SU-DHL-6 (cell line): ENCODE results near the gene GGPS1.
"Not testable (repeated sequence)": the region's sequence is repeated elsewhere in the genome, so short reads cannot be mapped to it uniquely, and the experiment has no call there.

ENCODE experiments used
- H2AFZ ChIP-seq: fragments of 200-600 bp; sonication (generic); 2 replicates; pipeline ENCODE4 v1.6.1; 2014; ENCODE audit warnings: low read depth, mild to moderate bottlenecking, moderate library complexity, mixed read lengths, antibody characterized with exemption, low read length; ENCODE audit not compliant: severe bottlenecking
- H3F3A ChIP-seq: fragments of 200-600 bp; shearing (Covaris generic); 2 replicates; pipeline ENCODE4 v1.6.0; 2016; ENCODE audit warnings: antibody characterized with exemption, mild to moderate bottlenecking; ENCODE audit not compliant: insufficient read depth
- H3K27ac ChIP-seq: fragments of 200-600 bp; sonication (generic); 2 replicates; pipeline ENCODE4 v1.5.1; 2016; ENCODE audit warnings: low read depth, mild to moderate bottlenecking, low read length, moderate library complexity, mixed read lengths
- H3K27me3 ChIP-seq: fragments of 200-600 bp; sonication (generic), shearing (Covaris generic); 2 replicates; pipeline ENCODE4 v1.6.0; 2014; ENCODE audit warnings: mild to moderate bottlenecking, low read length
- H3K36me3 ChIP-seq: fragments of 200-600 bp; sonication (generic); 2 replicates; pipeline ENCODE4 v1.6.1; 2014; ENCODE audit warnings: mild to moderate bottlenecking, low read length, mixed read lengths
- H3K4me2 ChIP-seq: fragments of 300-600, 200-600 bp; shearing (Covaris generic), sonication (generic); 2 replicates; pipeline ENCODE4 v1.6.0; 2014; ENCODE audit warnings: low read length, low read depth, mild to moderate bottlenecking; ENCODE audit not compliant: poor library complexity, severe bottlenecking
- H3K4me3 ChIP-seq: fragments of 200-600 bp; sonication (generic); 2 replicates; pipeline ENCODE4 v1.5.1; 2014; ENCODE audit warnings: antibody characterized with exemption, low read length, mild to moderate bottlenecking, mixed read lengths; ENCODE audit not compliant: insufficient read depth, poor library complexity, severe bottlenecking
- H3K79me2 ChIP-seq: fragments of 200-600 bp; sonication (generic); 2 replicates; pipeline ENCODE4 v1.6.1; 2014; ENCODE audit warnings: mild to moderate bottlenecking, low read length, moderate library complexity; ENCODE audit not compliant: insufficient read depth
- H3K9ac ChIP-seq: fragments of 200-600 bp; sonication (generic); 2 replicates; pipeline ENCODE4 v1.7.0; 2014; ENCODE audit warnings: mild to moderate bottlenecking, low read length
- H3K9me2 ChIP-seq: fragments of 200-600 bp; sonication (generic); replicated peaks from 2 replicates; pipeline ENCODE4 v1.6.1; 2014; ENCODE audit warnings: low read length; ENCODE audit not compliant: insufficient read depth
- H3K9me3 ChIP-seq: fragments of 200-600 bp; sonication (generic); 2 replicates; pipeline ENCODE4 v1.6.1; 2014; ENCODE audit warnings: low read length, mixed read lengths; ENCODE audit not compliant: insufficient read depth
- H4K20me1 ChIP-seq: fragments of 200-600 bp; sonication (generic); 2 replicates; pipeline ENCODE4 v1.6.1; 2014; ENCODE audit warnings: low read depth, mild to moderate bottlenecking, antibody characterized with exemption, low read length, moderate library complexity, mixed read lengths
- EZH2phosphoT487 ChIP-seq: fragments of 200-600 bp; sonication (generic), shearing (Covaris generic); conservative IDR thresholded peaks from 2 replicates; pipeline ENCODE4 v1.6.1; 2018; ENCODE audit warnings: mild to moderate bottlenecking, antibody characterized with exemption, low read length, moderate library complexity, mixed read lengths
- TF ChIP-seq, protein P1 (sequence below): fragments of 200-600 bp; sonication (generic); IDR thresholded peaks from one replicate; pipeline ENCODE4 v1.5.1; 2017; ENCODE audit warnings: antibody characterized with exemption, mild to moderate bottlenecking, low read length, moderate library complexity; ENCODE audit not compliant: insufficient read depth, poor library complexity, severe bottlenecking

The GGPS1 gene

DNA sequence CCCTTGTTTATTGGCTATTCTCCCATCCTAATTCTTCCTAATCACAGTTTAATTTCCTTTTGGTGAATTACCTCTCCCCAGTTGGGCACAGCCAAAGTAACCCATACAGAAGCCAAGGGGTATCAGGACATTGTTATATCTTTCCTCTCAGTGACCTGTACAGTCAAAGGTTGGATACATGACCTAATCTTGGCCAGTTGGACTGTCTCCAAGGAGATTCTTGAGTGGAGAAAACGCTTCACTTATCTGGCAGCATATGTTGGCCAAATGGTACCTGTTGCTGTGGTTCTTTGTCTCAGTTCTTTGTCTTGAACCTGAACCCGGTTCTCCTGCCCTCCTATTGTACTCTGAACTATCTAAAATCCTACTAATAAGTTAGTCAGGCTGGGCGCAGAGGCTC, 23.5 kb downstream of the GGPS1 start:
- no peaks in the 10 kb centered on the region for H3K79me2 ChIP-seq
- no peak overlapping the region for H2AFZ ChIP-seq
- no peak overlapping the region for H3K4me3 ChIP-seq
- H3K4me2 ChIP-seq, result no peak overlapping the region
- TF ChIP-seq, protein P1, sequence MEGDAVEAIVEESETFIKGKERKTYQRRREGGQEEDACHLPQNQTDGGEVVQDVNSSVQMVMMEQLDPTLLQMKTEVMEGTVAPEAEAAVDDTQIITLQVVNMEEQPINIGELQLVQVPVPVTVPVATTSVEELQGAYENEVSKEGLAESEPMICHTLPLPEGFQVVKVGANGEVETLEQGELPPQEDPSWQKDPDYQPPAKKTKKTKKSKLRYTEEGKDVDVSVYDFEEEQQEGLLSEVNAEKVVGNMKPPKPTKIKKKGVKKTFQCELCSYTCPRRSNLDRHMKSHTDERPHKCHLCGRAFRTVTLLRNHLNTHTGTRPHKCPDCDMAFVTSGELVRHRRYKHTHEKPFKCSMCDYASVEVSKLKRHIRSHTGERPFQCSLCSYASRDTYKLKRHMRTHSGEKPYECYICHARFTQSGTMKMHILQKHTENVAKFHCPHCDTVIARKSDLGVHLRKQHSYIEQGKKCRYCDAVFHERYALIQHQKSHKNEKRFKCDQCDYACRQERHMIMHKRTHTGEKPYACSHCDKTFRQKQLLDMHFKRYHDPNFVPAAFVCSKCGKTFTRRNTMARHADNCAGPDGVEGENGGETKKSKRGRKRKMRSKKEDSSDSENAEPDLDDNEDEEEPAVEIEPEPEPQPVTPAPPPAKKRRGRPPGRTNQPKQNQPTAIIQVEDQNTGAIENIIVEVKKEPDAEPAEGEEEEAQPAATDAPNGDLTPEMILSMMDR, result no peak
- TF ChIP-seq EZH2phosphoT487, result no peak
- H3K36me3 ChIP-seq, result no peaks in the 10 kb centered on the region
- H3F3A ChIP-seq, result no peaks in the 10 kb centered on the region
- no peaks in the 10 kb centered on the region for H3K27me3 ChIP-seq
- H3K9me2 ChIP-seq, result no peaks in the 10 kb centered on the region
- no peak overlapping the region for H3K27ac ChIP-seq
- no peaks in the 10 kb centered on the region for H4K20me1 ChIP-seq
- H3K9ac ChIP-seq, result no peak overlapping the region
- H3K9me3 ChIP-seq, result no peaks in the 10 kb centered on the region

GRCh38 chr1:235357485-235358373, 29.4 kb downstream of the GGPS1 start:
- Histone ChIP-seq H4K20me1 (no peaks in the 10 kb centered on the region), H3K4me2 (no peak overlapping the region), H3K36me3 (no peaks in the 10 kb centered on the region), H3K9me3 (no peaks in the 10 kb centered on the region), H3K9me2 (no peaks in the 10 kb centered on the region), H3K79me2 (no peaks in the 10 kb centered on the region), H3K4me3 (no peak overlapping the region), H3K27me3 (no peaks in the 10 kb centered on the region), H3K27ac (no peak overlapping the region), H3F3A (no peaks in the 10 kb centered on the region), H2AFZ (no peak overlapping the region), H3K9ac (no peak overlapping the region)
- TF ChIP-seq, protein P1, result no peak
- no peak for TF ChIP-seq EZH2phosphoT487

- no peaks in the 10 kb centered on the region for H3K9me3 ChIP-seq
- no peak overlapping the region for H2AFZ ChIP-seq
- H3F3A ChIP-seq, result no peaks in the 10 kb centered on the region
- H3K79me2 ChIP-seq, result no peaks in the 10 kb centered on the region
- H3K27ac ChIP-seq, result no peak overlapping the region
- TF ChIP-seq EZH2phosphoT487, result no peak
- TF ChIP-seq, protein P1, result no peak
- no peaks in the 10 kb centered on the region for H3K27me3 ChIP-seq
- H3K36me3 ChIP-seq, result no peaks in the 10 kb centered on the region
- H3K4me3 ChIP-seq, result no peak overlapping the region
- H3K9ac ChIP-seq, result no peak overlapping the region
- no peaks in the 10 kb centered on the region for H3K9me2 ChIP-seq
- no peak overlapping the region for H3K4me2 ChIP-seq
- no peaks in the 10 kb centered on the region for H4K20me1 ChIP-seq
These were observed 30.5 kb downstream of the GGPS1 start for GRCh38 chr1:235358899-235359298.

DNA sequence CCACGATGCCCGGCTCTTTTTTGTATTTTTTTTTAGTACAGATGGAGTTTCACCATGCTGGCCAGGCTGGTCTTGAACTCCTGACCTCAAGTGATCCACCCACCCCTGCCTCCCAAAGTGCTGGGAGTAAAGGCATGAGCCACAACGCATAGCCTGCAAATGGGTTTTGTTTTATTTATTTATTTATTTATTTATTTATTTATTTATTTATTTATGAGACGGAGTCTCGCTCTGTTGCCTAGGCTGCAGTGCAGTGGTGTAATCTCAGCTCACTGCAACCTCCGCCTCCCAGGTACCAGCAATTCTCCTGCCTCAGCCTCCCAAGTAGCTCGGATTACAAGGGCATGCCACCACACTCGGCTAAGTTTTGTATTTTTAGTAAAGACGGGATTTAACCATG, 35.8 kb downstream of the GGPS1 start:
- H3K27me3 ChIP-seq, H3K36me3 ChIP-seq, H3K9ac ChIP-seq, H2AFZ ChIP-seq, H3K9me2 ChIP-seq, H3K4me3 ChIP-seq, H3K4me2 ChIP-seq, H3K27ac ChIP-seq, H3F3A ChIP-seq, H3K9me3 ChIP-seq, H4K20me1 ChIP-seq: not testable (repeated sequence)
- peaks cover 17% of the 10 kb centered on the region for H3K79me2 ChIP-seq
